PC-3 (cell line): Measurements from ENCODE around the gene DLG5.

ENCODE experiments used
- CTCF ChIP-seq: fragments of 300-600 bp; sonication (generic); conservative IDR thresholded peaks from 2 replicates; pipeline ENCODE4 v1.5.1; 2017; ENCODE audit warnings: antibody characterized with exemption, low read depth, mild to moderate bottlenecking, low read length
- EZH2 ChIP-seq: fragments of 300-600 bp; sonication (generic); IDR thresholded peaks from one replicate; pipeline ENCODE4 v1.6.1; 2017; ENCODE audit warnings: antibody characterized with exemption, mild to moderate bottlenecking, low read length; ENCODE audit not compliant: unreplicated experiment
- EZH2phosphoT487 ChIP-seq: fragments of 300-600 bp; sonication (generic); IDR thresholded peaks from 2 replicates; pipeline ENCODE4 v1.6.1; 2018; ENCODE audit warnings: mild to moderate bottlenecking, antibody characterized with exemption, low read length, borderline replicate concordance

DNA sequence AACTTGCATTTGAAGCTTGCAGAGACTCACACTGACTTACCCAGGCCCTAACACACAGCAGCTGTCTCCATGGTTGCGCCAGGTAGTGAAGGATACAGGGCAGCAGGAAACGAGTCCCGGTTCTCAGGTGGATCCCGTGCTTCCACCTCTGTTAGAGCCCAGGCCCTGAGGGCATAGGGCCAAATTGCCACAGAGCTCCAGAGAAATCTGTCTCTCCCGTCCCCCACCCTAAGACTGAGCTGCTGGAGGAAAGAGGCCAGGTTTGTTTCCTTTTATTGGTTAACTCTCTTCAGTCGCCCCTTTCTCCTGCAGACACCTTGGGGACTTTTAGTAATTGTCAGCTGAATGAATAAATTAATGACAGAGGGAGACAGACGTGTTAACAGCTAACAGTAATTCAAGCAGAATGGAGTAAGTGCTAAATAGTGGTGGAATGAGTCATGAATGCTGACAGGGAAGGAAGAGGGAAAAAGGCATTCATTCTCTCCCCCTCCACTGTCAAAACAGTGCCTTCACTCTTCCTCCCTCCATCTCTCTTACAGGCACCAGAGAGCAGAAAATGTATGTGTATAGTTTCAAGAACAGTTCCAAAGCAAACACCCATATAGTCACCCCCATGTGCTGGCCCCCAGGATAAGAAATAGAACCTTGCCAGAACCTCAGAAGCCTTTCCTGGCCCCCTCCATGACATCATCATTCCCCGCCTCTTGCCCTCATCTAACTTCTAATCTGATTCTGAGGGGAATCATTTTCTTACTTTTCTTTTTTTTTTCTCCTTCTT lies 16.8 kb upstream of the DLG5 start:
- no peak for TF ChIP-seq CTCF
- no peak for TF ChIP-seq EZH2phosphoT487
- no peak for TF ChIP-seq EZH2
